ENCODE data around the gene GCK. TPM values are rescaled to one million over a fixed set of nuclear protein-coding genes. Genes with fewer than 3 reads are reported as not detected.
"Not testable (repeated sequence)": the region's sequence is repeated elsewhere in the genome, so short reads cannot be mapped to it uniquely, and the experiment has no call there.

Gene GCK
- total RNA-seq, 2 donors from 2014 or later = 0.24 TPM; not detected in 1

GRCh38 chr7:44172803-44173424, 16.3 kb downstream of the GCK start:
- Mint-ChIP-seq H3K4me1 (ENCODE audit: low read depth in 2 of 2) (peaks cover 0 to under 1% of the 10 kb centered on the region in 2 donors), H3K9me3 (no peaks in the 10 kb centered on the region), H3K4me3 (no peak overlapping the region), H3K36me3 (no peaks in the 10 kb centered on the region), H3K27ac (no peak overlapping the region), H3K27me3 (peaks cover 14 to 36% of the 10 kb centered on the region in 2 donors)
- ATAC-seq (no peak), DNase-seq (ENCODE audit: low spot score) (no peak)

GRCh38 chr7:44172352-44172751, 16.9 kb downstream of the GCK start:
- DNase-seq (ENCODE audit: low spot score) (no peak), ATAC-seq (no peak)
- Mint-ChIP-seq H3K9me3 (no peaks in the 10 kb centered on the region), H3K27ac (no peak overlapping the region), H3K36me3 (no peaks in the 10 kb centered on the region), H3K27me3 (peaks cover 11 to 30% of the 10 kb centered on the region in 2 donors), H3K4me3 (no peak overlapping the region), H3K4me1 (ENCODE audit: low read depth in 2 of 2) (peaks cover 0 to 6% of the 10 kb centered on the region in 2 donors)

- H3K9me3 Mint-ChIP-seq; H3K36me3 Mint-ChIP-seq; ATAC-seq; H3K4me3 Mint-ChIP-seq; H3K4me1 Mint-ChIP-seq (ENCODE audit: low read depth in 2 of 2); H3K27ac Mint-ChIP-seq; DNase-seq (ENCODE audit: low spot score): not testable (repeated sequence)
- H3K27me3 Mint-ChIP-seq = peaks cover 11 to 29% of the 10 kb centered on the region in 2 donors
These were observed 17.3 kb downstream of the GCK start for GRCh38 chr7:44171901-44172300.

GRCh38 chr7:44167920-44168319, 21.3 kb downstream of the GCK start:
- ATAC-seq (no peak), DNase-seq (ENCODE audit: low spot score) (no peak)
- peaks cover 15 to 18% of the 10 kb centered on the region in 2 donors for H3K27me3 Mint-ChIP-seq
- peaks cover 0 to 7% of the 10 kb centered on the region in 2 donors for H3K4me1 Mint-ChIP-seq (ENCODE audit: low read depth in 2 of 2)
- H3K4me3 Mint-ChIP-seq = no peak overlapping the region
- H3K27ac Mint-ChIP-seq = no peak overlapping the region
- H3K36me3 Mint-ChIP-seq = no peaks in the 10 kb centered on the region
- H3K9me3 Mint-ChIP-seq = no peaks in the 10 kb centered on the region

- Mint-ChIP-seq H3K9me3 (no peaks in the 10 kb centered on the region), H3K27ac (no peak overlapping the region), H3K4me1 (ENCODE audit: low read depth in 2 of 2) (peaks cover 0 to 7% of the 10 kb centered on the region in 2 donors), H3K27me3 (peaks cover 21 to 23% of the 10 kb centered on the region in 2 donors), H3K36me3 (no peaks in the 10 kb centered on the region), H3K4me3 (no peak overlapping the region)
- ATAC-seq = no peak
- no peak for DNase-seq (ENCODE audit: low spot score)
These were observed 25.6 kb downstream of the GCK start for GRCh38 chr7:44163591-44163990.

- H3K27me3 Mint-ChIP-seq = peaks cover 21 to 23% of the 10 kb centered on the region in 2 donors
- H3K36me3 Mint-ChIP-seq = no peaks in the 10 kb centered on the region
- peak in 1 of 2 donors; percentile 21 for ATAC-seq
- H3K4me3 Mint-ChIP-seq = no peak overlapping the region
- DNase-seq (ENCODE audit: low spot score) = no peak
- no peaks in the 10 kb centered on the region for H3K9me3 Mint-ChIP-seq
- H3K27ac Mint-ChIP-seq = no peak overlapping the region
- H3K4me1 Mint-ChIP-seq (ENCODE audit: low read depth in 2 of 2) = peaks cover 0 to 7% of the 10 kb centered on the region in 2 donors
These were observed 26.3 kb downstream of the GCK start for GRCh38 chr7:44162785-44163395.

GRCh38 chr7:44162179-44162578, 27.1 kb downstream of the GCK start:
- Mint-ChIP-seq H3K27ac (no peak overlapping the region), H3K4me3 (no peak overlapping the region), H3K36me3 (no peaks in the 10 kb centered on the region), H3K4me1 (ENCODE audit: low read depth in 2 of 2) (no peaks in the 10 kb centered on the region), H3K27me3 (peaks cover 21 to 23% of the 10 kb centered on the region in 2 donors), H3K9me3 (no peaks in the 10 kb centered on the region)
- ATAC-seq (no peak), DNase-seq (ENCODE audit: low spot score) (peak; percentile 49)

- ATAC-seq (no peak), DNase-seq (ENCODE audit: low spot score) (peak; percentile 49)
- H3K9me3 Mint-ChIP-seq = no peaks in the 10 kb centered on the region
- H3K36me3 Mint-ChIP-seq = no peaks in the 10 kb centered on the region
- H3K4me3 Mint-ChIP-seq = no peak overlapping the region
- peaks cover 21 to 23% of the 10 kb centered on the region in 2 donors for H3K27me3 Mint-ChIP-seq
- H3K4me1 Mint-ChIP-seq (ENCODE audit: low read depth in 2 of 2) = no peaks in the 10 kb centered on the region
- no peak overlapping the region for H3K27ac Mint-ChIP-seq
These were observed 27.9 kb downstream of the GCK start for GRCh38 chr7:44161371-44161770.

GRCh38 chr7:44159824-44160630, 29.2 kb downstream of the GCK start:
- ATAC-seq = no peak
- H3K4me3 Mint-ChIP-seq = no peak overlapping the region

GRCh38 chr7:44158873-44159631, 30.2 kb downstream of the GCK start:
- H3K36me3 Mint-ChIP-seq = no peaks in the 10 kb centered on the region
- ATAC-seq = no peak
- DNase-seq (ENCODE audit: low spot score) = peak; percentile 56

More at GRCh38 chr7:44159824-44160630, 29.2 kb downstream of the GCK start:
- Mint-ChIP-seq H3K27ac (no peak overlapping the region), H3K36me3 (no peaks in the 10 kb centered on the region), H3K4me1 (ENCODE audit: low read depth in 2 of 2) (no peaks in the 10 kb centered on the region), H3K9me3 (no peaks in the 10 kb centered on the region), H3K27me3 (peaks cover 18 to 23% of the 10 kb centered on the region in 2 donors)
- DNase-seq (ENCODE audit: low spot score) = peak; percentile 23

GRCh38 chr7:44158096-44158872, 31.0 kb downstream of the GCK start:
- Mint-ChIP-seq H3K9me3 (no peaks in the 10 kb centered on the region), H3K27me3 (peaks cover 9 to 11% of the 10 kb centered on the region in 2 donors), H3K4me3 (no peak overlapping the region), H3K36me3 (no peaks in the 10 kb centered on the region), H3K4me1 (ENCODE audit: low read depth in 2 of 2) (no peaks in the 10 kb centered on the region), H3K27ac (no peak overlapping the region)
- DNase-seq (ENCODE audit: low spot score) (peak; percentile 50), ATAC-seq (no peak)

More at GRCh38 chr7:44158873-44159631, 30.2 kb downstream of the GCK start:
- Mint-ChIP-seq H3K9me3 (no peaks in the 10 kb centered on the region), H3K27ac (no peak overlapping the region), H3K4me3 (no peak overlapping the region), H3K27me3 (peaks cover 11 to 15% of the 10 kb centered on the region in 2 donors), H3K4me1 (ENCODE audit: low read depth in 2 of 2) (no peaks in the 10 kb centered on the region)

- no peak for DNase-seq (ENCODE audit: low spot score)
- Mint-ChIP-seq H3K27ac (no peak overlapping the region), H3K9me3 (no peaks in the 10 kb centered on the region), H3K36me3 (no peaks in the 10 kb centered on the region), H3K4me3 (no peak overlapping the region), H3K27me3 (peaks cover 5 to 11% of the 10 kb centered on the region in 2 donors), H3K4me1 (ENCODE audit: low read depth in 2 of 2) (no peaks in the 10 kb centered on the region)
- ATAC-seq = no peak
These were observed 31.8 kb downstream of the GCK start for GRCh38 chr7:44157116-44158080.

Measured in natural killer cell treated with Interleukin-12 subunit alpha and Interleukin-12 subunit beta and Interleukin-15 and Interleukin-18, amount 100 ng/mL, for 72 hours (primary cell).